A549 (cell line): ENCODE measurements around the gene CDH6. TPM values are rescaled to one million over a fixed set of nuclear protein-coding genes. Genes with fewer than 3 reads are reported as not detected.

Source experiments
- ATAC-seq, 2 experiments: fragments of 200-7000 bp in 1 of 2; fragments of >200 bp in 1 of 2; cut with Nextera tagmentation in 1 of 2; cut with Tn5 transposase in 1 of 2; 3 replicates each; pipeline versions ENCODE4 v1.8.0 to v1.9.1; 2018 to 2020; ENCODE audit warnings: mild to moderate bottlenecking in 1 of 2, moderate library complexity in 1 of 2
- CTCF ChIA-PET: fragments of 300-600 bp; sonication (Branson Sonifier 250); formaldehyde crosslinking; extraction: SDS; loops from one replicate; lab custom pipeline; 2021; ENCODE audit warnings: antibody characterized with exemption, inconsistent platforms; lab: Yijun Ruan, JAX
- POLR2A ChIA-PET: fragments of 350-600 bp; formaldehyde crosslinking; extraction: SDS; loops from one replicate; lab custom pipeline; 2021; ENCODE audit warnings: antibody characterized with exemption, inconsistent platforms; lab: Yijun Ruan, JAX
- DNase-seq, 2 experiments: peaks; one replicate each; pipeline versions ENCODE4 v3.0.0 to v3.0.0-alpha.2; 2011 to 2016; ENCODE audit warnings: low read depth in 1 of 2, low spot score in 1 of 2
- FAIRE-seq: peaks from 2 replicates; lab custom pipeline; 2011; peaks lifted over from hg19 to GRCh38; lab: Jason Lieb, UNC
- H3K27ac ChIP-seq, 2 experiments: fragments of >200 bp; sonication (Bioruptor Twin); formaldehyde crosslinking; 3 replicates each; pipeline ENCODE4 v1.5.1; 2016 to 2017
- H3K4me1 ChIP-seq: fragments of >200 bp; sonication (Bioruptor Twin); formaldehyde crosslinking; 3 replicates; pipeline ENCODE4 v1.6.1; 2016
- H3K4me2 ChIP-seq: fragments of >200 bp; sonication (Bioruptor Twin); formaldehyde crosslinking; 3 replicates; pipeline ENCODE4 v1.6.1; 2016
- H3K4me3 ChIP-seq: fragments of >200 bp; sonication (Bioruptor Twin); formaldehyde crosslinking; 3 replicates; pipeline ENCODE4 v1.5.1; 2016
- H3K9me3 ChIP-seq: fragments of >200 bp; sonication (Bioruptor Twin); formaldehyde crosslinking; 3 replicates; pipeline ENCODE4 v1.6.1; 2016
- HOXB13 ChIP-seq: fragments of 250-450 bp; sonication (Bioruptor Pico); IDR thresholded peaks from 2 replicates; pipeline ENCODE4 v1.5.0; 2020; ENCODE audit warnings: low read depth, mild to moderate bottlenecking, moderate library complexity
- HOXB5 ChIP-seq: fragments of 250-450 bp; sonication (Bioruptor Pico); IDR thresholded peaks from 2 replicates; pipeline ENCODE4 v1.5.0; 2020; ENCODE audit warnings: mild to moderate bottlenecking, moderate library complexity
- MAFK ChIP-seq: fragments of 450-650 bp; IDR thresholded peaks from 2 replicates; pipeline ENCODE4 v1.6.1; 2014; ENCODE audit not compliant: partially characterized antibody
- NPAS2 ChIP-seq: fragments of 250-450 bp; sonication (Bioruptor Pico); IDR thresholded peaks from 2 replicates; pipeline ENCODE4 v1.8.0; 2022; ENCODE audit warnings: mild to moderate bottlenecking, moderate library complexity, borderline replicate concordance
- POLR2A ChIP-seq: IDR thresholded peaks from 2 replicates; pipeline ENCODE4 v1.6.1; 2012; ENCODE audit warnings: mild to moderate bottlenecking, low read length
- ZC3H11A ChIP-seq: fragments of 450-650 bp; IDR thresholded peaks from 2 replicates; pipeline ENCODE4 v1.6.1; 2014; ENCODE audit warnings: antibody characterized with exemption, mild to moderate bottlenecking
- ZNF302 ChIP-seq: fragments of 250-450 bp; sonication (Bioruptor Pico); IDR thresholded peaks from 2 replicates; pipeline ENCODE4 v1.9.0; 2021; ENCODE audit warnings: inconsistent platforms, mild to moderate bottlenecking, moderate library complexity
- WGBS: methylation state at CpG from one replicate; pipeline ENCODE4 v1.1.6; 2017; ENCODE audit errors: missing lambda C conversion rate; 5-methylcytosine and 5-hydroxymethylcytosine counted together
- polyA plus RNA-seq, 4 experiments: library from polyadenylated mRNA; depleted of rRNA in 3 of 4; stranded (reverse); fragments of >200 nt; fragmentation: RNase III in 1 of 4; extraction: RNeasy Plus Mini Kit Qiagen cat#74134 plus additional on column Dnase treatment in 1 of 4; gene quantifications; 2 replicates in 3 of 4; 3 replicates in 1 of 4; pipeline ENCODE4 v1.2.3, GENCODE V29; 2011 to 2017
- TF ChIP-seq, protein P1 (sequence below): fragments of 250-450 bp; sonication (Bioruptor Pico); IDR thresholded peaks from 2 replicates; pipeline ENCODE4 v1.5.0; 2021; ENCODE audit warnings: mild to moderate bottlenecking, moderate library complexity, borderline replicate concordance
- TF ChIP-seq, protein P2 (sequence below): fragments of >200 bp; sonication (Bioruptor Twin); formaldehyde crosslinking; IDR thresholded peaks from 3 replicates; pipeline ENCODE4 v1.5.1; 2016
- TF ChIP-seq, protein P3 (sequence below): fragments of 450-650 bp; IDR thresholded peaks from 2 replicates; pipeline ENCODE4 v1.6.1; 2014; ENCODE audit warnings: antibody characterized with exemption
- TF ChIP-seq, protein P4 (sequence below): fragments of 200-600 bp; sonication (generic); IDR thresholded peaks from 2 replicates; pipeline ENCODE4 v1.6.1; 2016; ENCODE audit warnings: antibody characterized with exemption, mild to moderate bottlenecking, moderate library complexity

Gene CDH6
- polyA plus RNA-seq, 2 of the 4 experiments (the other 2 are of a cell fraction), result 0.25 to 0.61 TPM

DNA sequence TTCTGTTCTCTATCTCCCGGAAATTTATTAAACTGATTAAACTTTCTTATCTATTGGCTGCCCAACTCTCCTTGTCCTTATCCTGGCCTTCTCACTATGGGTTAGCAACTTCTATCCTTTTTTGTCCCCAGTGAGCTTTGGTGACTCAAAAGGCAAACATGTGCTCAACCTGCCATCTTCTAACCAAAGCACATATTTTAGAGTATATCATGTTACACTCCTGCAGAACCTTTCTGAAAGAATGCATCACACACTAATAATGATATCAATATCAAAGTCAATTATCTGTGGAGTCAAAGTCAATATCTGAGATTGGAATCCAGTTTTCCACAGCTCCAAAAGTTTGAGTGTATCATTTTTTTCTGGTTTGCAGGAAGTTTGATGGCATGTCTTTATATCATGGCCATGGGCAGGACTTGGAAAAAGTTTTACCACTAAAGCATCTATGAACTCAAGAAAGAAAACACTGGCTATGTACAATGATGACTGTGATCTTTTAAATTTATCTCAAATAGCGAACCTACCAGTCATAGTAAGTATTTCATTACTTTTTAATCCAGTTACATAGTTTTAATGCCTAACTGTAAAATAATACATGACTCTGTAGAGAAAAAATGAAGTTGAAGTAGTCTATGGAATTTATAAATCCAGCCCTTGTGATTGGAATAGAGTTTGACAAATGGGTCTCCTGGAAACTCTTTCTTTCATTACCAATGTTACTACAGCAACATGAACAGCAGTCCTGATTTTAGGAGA lies 171.6 kb downstream of the CDH6 start (continued):
- TF ChIP-seq, protein P1, sequence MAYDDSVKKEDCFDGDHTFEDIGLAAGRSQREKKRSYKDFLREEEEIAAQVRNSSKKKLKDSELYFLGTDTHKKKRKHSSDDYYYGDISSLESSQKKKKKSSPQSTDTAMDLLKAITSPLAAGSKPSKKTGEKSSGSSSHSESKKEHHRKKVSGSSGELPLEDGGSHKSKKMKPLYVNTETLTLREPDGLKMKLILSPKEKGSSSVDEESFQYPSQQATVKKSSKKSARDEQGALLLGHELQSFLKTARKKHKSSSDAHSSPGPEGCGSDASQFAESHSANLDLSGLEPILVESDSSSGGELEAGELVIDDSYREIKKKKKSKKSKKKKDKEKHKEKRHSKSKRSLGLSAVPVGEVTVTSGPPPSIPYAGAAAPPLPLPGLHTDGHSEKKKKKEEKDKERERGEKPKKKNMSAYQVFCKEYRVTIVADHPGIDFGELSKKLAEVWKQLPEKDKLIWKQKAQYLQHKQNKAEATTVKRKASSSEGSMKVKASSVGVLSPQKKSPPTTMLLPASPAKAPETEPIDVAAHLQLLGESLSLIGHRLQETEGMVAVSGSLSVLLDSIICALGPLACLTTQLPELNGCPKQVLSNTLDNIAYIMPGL, result no peak
- no peak for TF ChIP-seq POLR2A
- no peak for TF ChIP-seq HOXB13 (CRISPR knock-in tag)
- no peak for TF ChIP-seq HOXB5 (CRISPR knock-in tag)
- no peak for TF ChIP-seq NPAS2

DNA sequence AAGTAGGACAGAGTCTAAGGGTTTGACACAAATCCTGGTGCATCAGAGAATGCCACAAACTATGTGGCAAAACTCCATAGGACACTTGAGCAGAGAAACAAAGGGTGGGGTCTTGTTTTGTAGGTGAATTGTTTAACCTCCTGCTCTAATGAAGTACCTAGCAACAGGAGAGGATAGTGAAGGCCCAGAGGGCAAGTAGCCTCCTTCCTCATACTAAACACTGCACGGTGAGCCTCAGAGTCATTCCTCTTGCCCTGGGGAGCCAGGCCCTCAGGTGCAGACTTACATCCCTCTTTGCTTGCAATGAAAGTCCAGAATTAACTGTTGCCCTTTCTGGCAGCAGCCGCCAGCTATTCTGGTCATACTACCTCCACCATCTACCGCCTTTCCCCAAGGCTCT lies 172.3 kb downstream of the CDH6 start:
- H3K9me3 ChIP-seq, result no peaks in the 10 kb centered on the region
- H3K4me1 ChIP-seq, result no peaks in the 10 kb centered on the region
- DNase-seq (no peak), FAIRE-seq (no peak), ATAC-seq (no peak)
- ChIA-PET POLR2A (no interaction called here), CTCF (no interaction called here)
- WGBS, result 41% methylated on average over 3 of the region's 3 CpGs
- no peak overlapping the region for H3K4me3 ChIP-seq
- TF ChIP-seq ZC3H11A (no peak), ZNF302 (CRISPR knock-in tag) (no peak)
- TF ChIP-seq, protein P2, sequence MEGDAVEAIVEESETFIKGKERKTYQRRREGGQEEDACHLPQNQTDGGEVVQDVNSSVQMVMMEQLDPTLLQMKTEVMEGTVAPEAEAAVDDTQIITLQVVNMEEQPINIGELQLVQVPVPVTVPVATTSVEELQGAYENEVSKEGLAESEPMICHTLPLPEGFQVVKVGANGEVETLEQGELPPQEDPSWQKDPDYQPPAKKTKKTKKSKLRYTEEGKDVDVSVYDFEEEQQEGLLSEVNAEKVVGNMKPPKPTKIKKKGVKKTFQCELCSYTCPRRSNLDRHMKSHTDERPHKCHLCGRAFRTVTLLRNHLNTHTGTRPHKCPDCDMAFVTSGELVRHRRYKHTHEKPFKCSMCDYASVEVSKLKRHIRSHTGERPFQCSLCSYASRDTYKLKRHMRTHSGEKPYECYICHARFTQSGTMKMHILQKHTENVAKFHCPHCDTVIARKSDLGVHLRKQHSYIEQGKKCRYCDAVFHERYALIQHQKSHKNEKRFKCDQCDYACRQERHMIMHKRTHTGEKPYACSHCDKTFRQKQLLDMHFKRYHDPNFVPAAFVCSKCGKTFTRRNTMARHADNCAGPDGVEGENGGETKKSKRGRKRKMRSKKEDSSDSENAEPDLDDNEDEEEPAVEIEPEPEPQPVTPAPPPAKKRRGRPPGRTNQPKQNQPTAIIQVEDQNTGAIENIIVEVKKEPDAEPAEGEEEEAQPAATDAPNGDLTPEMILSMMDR, result no peak
- TF ChIP-seq, protein P3, sequence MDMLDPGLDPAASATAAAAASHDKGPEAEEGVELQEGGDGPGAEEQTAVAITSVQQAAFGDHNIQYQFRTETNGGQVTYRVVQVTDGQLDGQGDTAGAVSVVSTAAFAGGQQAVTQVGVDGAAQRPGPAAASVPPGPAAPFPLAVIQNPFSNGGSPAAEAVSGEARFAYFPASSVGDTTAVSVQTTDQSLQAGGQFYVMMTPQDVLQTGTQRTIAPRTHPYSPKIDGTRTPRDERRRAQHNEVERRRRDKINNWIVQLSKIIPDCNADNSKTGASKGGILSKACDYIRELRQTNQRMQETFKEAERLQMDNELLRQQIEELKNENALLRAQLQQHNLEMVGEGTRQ, result no peak
- no peak overlapping the region for H3K4me2 ChIP-seq
- no peak overlapping the region for H3K27ac ChIP-seq

DNA sequence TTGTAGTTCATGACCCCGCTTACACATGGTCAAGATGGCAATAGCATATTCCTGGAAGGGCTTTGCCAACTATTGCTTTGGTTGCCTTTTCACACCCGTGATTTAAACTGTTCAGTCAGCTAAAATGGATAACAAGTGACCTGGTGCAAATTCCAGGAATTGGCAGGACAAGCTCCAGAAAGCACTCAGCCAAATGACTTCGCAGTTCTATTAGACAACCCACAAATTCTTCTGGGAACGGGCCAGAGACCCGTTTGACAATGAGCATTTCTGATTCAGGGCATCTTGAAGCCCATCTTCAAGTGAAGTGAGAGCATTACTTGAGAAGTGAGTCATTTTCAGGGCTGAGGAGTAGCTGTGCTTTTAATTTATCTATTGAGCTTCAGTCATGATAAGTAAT lies 173.5 kb downstream of the CDH6 start:
- POLR2A ChIA-PET, result no interaction called here
- CTCF ChIA-PET, result no interaction called here

More for the DNA sequence above, 173.5 kb downstream of the CDH6 start:
- 14% methylated on average over 5 of the region's 5 CpGs for WGBS
- FAIRE-seq (no peak), ATAC-seq (no peak), DNase-seq (no peak)
- no peak overlapping the region for H3K4me2 ChIP-seq
- peak; percentile 58 for TF ChIP-seq MAFK
- TF ChIP-seq, protein P4, sequence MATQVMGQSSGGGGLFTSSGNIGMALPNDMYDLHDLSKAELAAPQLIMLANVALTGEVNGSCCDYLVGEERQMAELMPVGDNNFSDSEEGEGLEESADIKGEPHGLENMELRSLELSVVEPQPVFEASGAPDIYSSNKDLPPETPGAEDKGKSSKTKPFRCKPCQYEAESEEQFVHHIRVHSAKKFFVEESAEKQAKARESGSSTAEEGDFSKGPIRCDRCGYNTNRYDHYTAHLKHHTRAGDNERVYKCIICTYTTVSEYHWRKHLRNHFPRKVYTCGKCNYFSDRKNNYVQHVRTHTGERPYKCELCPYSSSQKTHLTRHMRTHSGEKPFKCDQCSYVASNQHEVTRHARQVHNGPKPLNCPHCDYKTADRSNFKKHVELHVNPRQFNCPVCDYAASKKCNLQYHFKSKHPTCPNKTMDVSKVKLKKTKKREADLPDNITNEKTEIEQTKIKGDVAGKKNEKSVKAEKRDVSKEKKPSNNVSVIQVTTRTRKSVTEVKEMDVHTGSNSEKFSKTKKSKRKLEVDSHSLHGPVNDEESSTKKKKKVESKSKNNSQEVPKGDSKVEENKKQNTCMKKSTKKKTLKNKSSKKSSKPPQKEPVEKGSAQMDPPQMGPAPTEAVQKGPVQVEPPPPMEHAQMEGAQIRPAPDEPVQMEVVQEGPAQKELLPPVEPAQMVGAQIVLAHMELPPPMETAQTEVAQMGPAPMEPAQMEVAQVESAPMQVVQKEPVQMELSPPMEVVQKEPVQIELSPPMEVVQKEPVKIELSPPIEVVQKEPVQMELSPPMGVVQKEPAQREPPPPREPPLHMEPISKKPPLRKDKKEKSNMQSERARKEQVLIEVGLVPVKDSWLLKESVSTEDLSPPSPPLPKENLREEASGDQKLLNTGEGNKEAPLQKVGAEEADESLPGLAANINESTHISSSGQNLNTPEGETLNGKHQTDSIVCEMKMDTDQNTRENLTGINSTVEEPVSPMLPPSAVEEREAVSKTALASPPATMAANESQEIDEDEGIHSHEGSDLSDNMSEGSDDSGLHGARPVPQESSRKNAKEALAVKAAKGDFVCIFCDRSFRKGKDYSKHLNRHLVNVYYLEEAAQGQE, result no peak
- no peak overlapping the region for H3K4me3 ChIP-seq
- no peaks in the 10 kb centered on the region for H3K4me1 ChIP-seq
- H3K27ac ChIP-seq, result no peak overlapping the region
- no peaks in the 10 kb centered on the region for H3K9me3 ChIP-seq
